H9 (cell line): Measurements from ENCODE around the gene KIF6. TPM values are rescaled to one million over a fixed set of nuclear protein-coding genes. Genes with fewer than 3 reads are reported as not detected.

Experiments
- DNase-seq: peaks from one replicate; pipeline ENCODE4 v3.0.0-alpha.2; 2017
- H2AFZ ChIP-seq: one replicate; pipeline ENCODE4 v1.6.1; 2013; ENCODE audit warnings: mild to moderate bottlenecking, low read length, control low read depth, moderate library complexity
- H2AK5ac ChIP-seq: 2 replicates; pipeline ENCODE4 v1.6.1; 2013; ENCODE audit warnings: low read length, control low read depth, mixed read lengths; ENCODE audit not compliant: insufficient read length
- H2BK120ac ChIP-seq: one replicate; pipeline ENCODE4 v1.6.1; 2013; ENCODE audit warnings: low read depth, mild to moderate bottlenecking, low read length, control low read depth, inconsistent platforms; ENCODE audit not compliant: poor library complexity, severe bottlenecking
- H2BK12ac ChIP-seq: 2 replicates; pipeline ENCODE4 v1.6.1; 2013; ENCODE audit warnings: low read length, control low read depth, mixed read lengths, low read depth; ENCODE audit not compliant: insufficient read length
- H2BK15ac ChIP-seq: 2 replicates; pipeline ENCODE4 v1.6.1; 2013; ENCODE audit warnings: low read depth, low read length, control low read depth
- H2BK20ac ChIP-seq: one replicate; pipeline ENCODE4 v1.6.1; 2013; ENCODE audit warnings: low read depth, mild to moderate bottlenecking, low read length, control low read depth, inconsistent platforms; ENCODE audit not compliant: poor library complexity, severe bottlenecking
- H2BK5ac ChIP-seq: 2 replicates; pipeline ENCODE4 v1.6.1; 2013; ENCODE audit warnings: low read length, control low read depth, mixed read lengths; ENCODE audit not compliant: insufficient read length
- H3K14ac ChIP-seq: 2 replicates; pipeline ENCODE4 v1.6.1; 2013; ENCODE audit warnings: low read length, control low read depth; ENCODE audit not compliant: insufficient read depth
- H3K18ac ChIP-seq: 2 replicates; pipeline ENCODE4 v1.6.1; 2013; ENCODE audit warnings: low read depth, mild to moderate bottlenecking, mixed read lengths, low read length, control low read depth; ENCODE audit not compliant: insufficient read length
- H3K23ac ChIP-seq: 2 replicates; pipeline ENCODE4 v1.6.1; 2013; ENCODE audit warnings: low read length, control low read depth, mixed read lengths, low read depth; ENCODE audit not compliant: insufficient read length
- H3K23me2 ChIP-seq: 2 replicates; pipeline ENCODE4 v1.6.1; 2013; ENCODE audit warnings: low read depth, mild to moderate bottlenecking, mixed read lengths, low read length, control low read depth; ENCODE audit not compliant: insufficient read length, poor library complexity, severe bottlenecking
- H3K27ac ChIP-seq: 2 replicates; pipeline ENCODE4 v1.5.1; 2013; ENCODE audit warnings: low read length, control low read depth, mixed read lengths, low read depth; ENCODE audit not compliant: insufficient read length
- H3K27me3 ChIP-seq: 2 replicates; pipeline ENCODE4 v1.6.1; 2013; ENCODE audit warnings: low read length, control low read depth, inconsistent platforms; ENCODE audit not compliant: insufficient read depth
- H3K4ac ChIP-seq: 2 replicates; pipeline ENCODE4 v1.6.1; 2013; ENCODE audit warnings: low read depth, mild to moderate bottlenecking, control low read depth, inconsistent platforms, low read length, moderate library complexity
- H3K4me1 ChIP-seq: 2 replicates; pipeline ENCODE4 v1.6.1; 2013; ENCODE audit warnings: low read length, control low read depth, inconsistent platforms; ENCODE audit not compliant: insufficient read depth
- H3K4me2 ChIP-seq: 2 replicates; pipeline ENCODE4 v1.6.1; 2013; ENCODE audit warnings: low read length, control low read depth, mixed read lengths; ENCODE audit not compliant: insufficient read length, insufficient read depth
- H3K56ac ChIP-seq: 2 replicates; pipeline ENCODE4 v1.6.1; 2013; ENCODE audit warnings: low read depth, mild to moderate bottlenecking, mixed read lengths, low read length, control low read depth; ENCODE audit not compliant: insufficient read length
- H3K79me1 ChIP-seq: 2 replicates; pipeline ENCODE4 v1.6.1; 2013; ENCODE audit warnings: low read depth, mild to moderate bottlenecking, moderate library complexity, low read length, control low read depth, inconsistent platforms; ENCODE audit not compliant: insufficient read depth, poor library complexity, severe bottlenecking
- H3K79me2 ChIP-seq: 2 replicates; pipeline ENCODE4 v1.6.1; 2013; ENCODE audit warnings: low read length, control low read depth, inconsistent platforms; ENCODE audit not compliant: insufficient read depth
- H3K9ac ChIP-seq: 2 replicates; pipeline ENCODE4 v1.6.1; 2013; ENCODE audit warnings: low read length, control low read depth, mixed read lengths; ENCODE audit not compliant: insufficient read length; ENCODE audit errors: extremely low read depth
- H3K9me3 ChIP-seq: one replicate; pipeline ENCODE4 v1.6.1; 2013; ENCODE audit warnings: low read depth, low read length, inconsistent platforms; ENCODE audit not compliant: control insufficient read depth
- H3T11ph ChIP-seq: one replicate; pipeline ENCODE4 v1.6.1; 2013; ENCODE audit warnings: mild to moderate bottlenecking, low read length, control low read depth, inconsistent platforms
- H4K20me1 ChIP-seq: one replicate; pipeline ENCODE4 v1.6.1; 2013; ENCODE audit not compliant: control insufficient read depth, insufficient read length, insufficient read depth
- H4K5ac ChIP-seq: 2 replicates; pipeline ENCODE4 v1.6.1; 2013; ENCODE audit warnings: low read depth, mild to moderate bottlenecking, mixed read lengths, low read length, control low read depth; ENCODE audit not compliant: insufficient read length
- H4K8ac ChIP-seq: replicated peaks from 2 replicates; pipeline ENCODE4 v1.6.1; 2013; ENCODE audit warnings: low read length, control low read depth, mixed read lengths, low read depth; ENCODE audit not compliant: insufficient read length
- H4K91ac ChIP-seq: 2 replicates; pipeline ENCODE4 v1.6.1; 2013; ENCODE audit warnings: low read depth, mild to moderate bottlenecking, moderate library complexity, mixed read lengths, low read length, control low read depth; ENCODE audit not compliant: insufficient read length
- H3K27ac Mint-ChIP-seq, 3 experiments: 2 replicates in 2 of 3; 3 replicates in 1 of 3; pipeline ENCODE4 v1.8.0; 2020 to 2021; ENCODE audit warnings: mixed read lengths in 3 of 3, mild to moderate bottlenecking in 1 of 3, moderate library complexity in 1 of 3
- H3K27me3 Mint-ChIP-seq: 2 replicates; pipeline ENCODE4 v1.8.0; 2021; ENCODE audit warnings: low read depth, mild to moderate bottlenecking, moderate library complexity, mixed read lengths
- H3K36me3 Mint-ChIP-seq, 3 experiments: 2 replicates in 2 of 3; 3 replicates in 1 of 3; pipeline ENCODE4 v1.8.0; 2020 to 2021; ENCODE audit warnings: low read depth in 3 of 3, mixed read lengths in 3 of 3; ENCODE audit not compliant: insufficient read depth in 1 of 3
- H3K4me1 Mint-ChIP-seq, 2 experiments: 2 replicates each; pipeline ENCODE4 v1.8.0; 2020; ENCODE audit warnings: mixed read lengths in 2 of 2
- H3K4me3 Mint-ChIP-seq, 2 experiments: 2 replicates in 1 of 2; 3 replicates in 1 of 2; pipeline ENCODE4 v1.8.0; 2020 to 2021; ENCODE audit warnings: mild to moderate bottlenecking in 2 of 2, mixed read lengths in 2 of 2, moderate library complexity in 1 of 2
- H3K9me3 Mint-ChIP-seq, 2 experiments: 2 replicates in 1 of 2; 3 replicates in 1 of 2; pipeline ENCODE4 v1.8.0; 2020; ENCODE audit warnings: mild to moderate bottlenecking in 2 of 2, mixed read lengths in 2 of 2, moderate library complexity in 1 of 2
- CTCF ChIP-seq: fragments of 200-600 bp; sonication (generic); conservative IDR thresholded peaks from 3 replicates; pipeline ENCODE4 v1.8.0; 2021; ENCODE audit warnings: antibody characterized with exemption, mild to moderate bottlenecking
- WGBS: extraction: QIAGEN DNeasy Blood & Tissue Kit; methylation state at CpG from one replicate; pipeline ENCODE4 v1.1.7; 2013; ENCODE audit warnings: missing lambda C conversion rate, low lambda C conversion rate, mixed read lengths; ENCODE audit not compliant: insufficient read length; ENCODE audit errors: extremely low coverage; 5-methylcytosine and 5-hydroxymethylcytosine counted together
- total RNA-seq: library from RNA; stranded (reverse); gene quantifications from 2 replicates; pipeline ENCODE4 v1.2.1, GENCODE V29; 2021

The KIF6 gene
- total RNA-seq, 1 experiment from 2014 or later = 0.63 TPM

GRCh38 chr6:39614393-39614950 lies 110.7 kb downstream of the KIF6 start:
- no peak overlapping the region for H2BK15ac ChIP-seq
- no peak overlapping the region for H4K5ac ChIP-seq
- no peak overlapping the region for H3K4me3 Mint-ChIP-seq
- H3K4me1 ChIP-seq = no peaks in the 10 kb centered on the region; the same call in 1 of the 2 replicates
- no peak overlapping the region for H2BK20ac ChIP-seq
- no peak overlapping the region for H2AK5ac ChIP-seq
- H3K4me1 Mint-ChIP-seq = peaks cover 5 to 6% of the 10 kb centered on the region in 2 experiments; a peak in 2 of 4 replicates
- no peaks in the 10 kb centered on the region for H3K9me3 ChIP-seq
- no peaks in the 10 kb centered on the region for H3K79me1 ChIP-seq
- no peak overlapping the region for H2AFZ ChIP-seq
- H3K27me3 Mint-ChIP-seq = no peaks in the 10 kb centered on the region
- H3K27ac ChIP-seq = no peak overlapping the region
- no peak overlapping the region for H3K4me2 ChIP-seq
- H3K9ac ChIP-seq = no peak overlapping the region
- H3K23me2 ChIP-seq = no peaks in the 10 kb centered on the region
- H3K56ac ChIP-seq = no peak overlapping the region
- no peak overlapping the region for H3K23ac ChIP-seq
- no peaks in the 10 kb centered on the region for H3K36me3 Mint-ChIP-seq
- H3K9me3 Mint-ChIP-seq = no peaks in the 10 kb centered on the region
- no peak overlapping the region for H2BK12ac ChIP-seq
- no peak overlapping the region for H2BK5ac ChIP-seq
- no CpG with 5 or more reads among the region's 2 CpGs for WGBS
- H4K91ac ChIP-seq = no peak overlapping the region
- H3K79me2 ChIP-seq = no peaks in the 10 kb centered on the region
- H3K18ac ChIP-seq = no peak overlapping the region
- H4K8ac ChIP-seq = no peak overlapping the region
- H3T11ph ChIP-seq = no peak overlapping the region
- no peaks in the 10 kb centered on the region for H3K27me3 ChIP-seq
- H4K20me1 ChIP-seq = no peaks in the 10 kb centered on the region
- H3K27ac Mint-ChIP-seq = no peak overlapping the region
- H3K14ac ChIP-seq = no peak overlapping the region
- DNase-seq = no peak
- H3K4ac ChIP-seq = no peak overlapping the region
- no peak overlapping the region for H2BK120ac ChIP-seq
- no peak for TF ChIP-seq CTCF
